Gastroesophageal sphincter (tissue), 4 donors: ENCODE measurements around the gene SPRR5. TPM values are rescaled to one million over a fixed set of nuclear protein-coding genes. Genes with fewer than 3 reads are reported as not detected.

ENCODE experiments used
- ATAC-seq: fragments of 150-250 bp; one replicate; pipeline ENCODE4 v1.9.1; 2016; ENCODE audit warnings: mild to moderate bottlenecking, moderate library complexity
- H3K27ac ChIP-seq, 4 donors: fragments of 200-600 bp; sonication (generic) in 3 of 4; 1 replicate in 3 of 4; 2 replicates in 1 of 4; pipeline ENCODE4 v1.5.1; 2016 to 2019
- H3K27me3 ChIP-seq: fragments of 200-600 bp; sonication (generic); one replicate; pipeline ENCODE4 v1.5.1; 2019
- H3K36me3 ChIP-seq, 2 donors: fragments of 200-600 bp; sonication (generic); one replicate each; pipeline ENCODE4 v1.5.1; 2019; ENCODE audit warnings: control low read depth in 1 of 2
- H3K4me1 ChIP-seq, 3 donors: fragments of 200-600 bp; sonication (generic); 1 replicate in 2 of 3; 2 replicates in 1 of 3; pipeline ENCODE4 v1.5.1; 2016 to 2019; ENCODE audit warnings: control low read depth in 2 of 3
- H3K4me3 ChIP-seq, 2 donors: fragments of 200-600 bp; sonication (generic); one replicate each; pipeline ENCODE4 v1.5.1; 2019; ENCODE audit warnings: mild to moderate bottlenecking in 1 of 2, moderate library complexity in 1 of 2
- H3K9me3 ChIP-seq, 3 donors: fragments of 200-600 bp; sonication (generic); one replicate each; pipeline ENCODE4 v1.5.1; 2017 to 2019; ENCODE audit warnings: control low read depth in 2 of 3
- EP300 ChIP-seq: sonication (generic); formaldehyde crosslinking; IDR thresholded peaks from one replicate; pipeline ENCODE4 v1.6.1; 2017; ENCODE audit warnings: antibody characterized with exemption, mild to moderate bottlenecking
- POLR2A ChIP-seq, 2 donors: fragments of 450-650 bp; IDR thresholded peaks; one replicate each; pipeline ENCODE4 v1.6.1; 2017; ENCODE audit warnings: antibody characterized with exemption in 2 of 2, mild to moderate bottlenecking in 2 of 2, moderate library complexity in 1 of 2
- POLR2AphosphoS5 ChIP-seq: sonication (generic); formaldehyde crosslinking; IDR thresholded peaks from one replicate; pipeline ENCODE4 v1.6.1; 2017; ENCODE audit warnings: antibody characterized with exemption
- WGBS, 2 donors: methylation state at CpG; one replicate each; pipeline ENCODE4 v1.1.5; 2018; ENCODE audit warnings: low coverage in 1 of 2; 5-methylcytosine and 5-hydroxymethylcytosine counted together
- total RNA-seq, 4 donors: library from RNA; depleted of rRNA; stranded (reverse); fragments of >200 nt; gene quantifications; one replicate each; pipeline ENCODE4 v1.1.0, GENCODE V29; 2016
- TF ChIP-seq, protein P1 (sequence below), 4 experiments: fragments of 200-600 bp in 2 of 4; fragments of 450-650 bp in 2 of 4; sonication (generic) in 1 of 4; IDR thresholded peaks; one replicate each; pipeline ENCODE4 v1.5.1; 2017 to 2019; ENCODE audit warnings: antibody characterized with exemption in 4 of 4, mild to moderate bottlenecking in 2 of 4, moderate library complexity in 2 of 4

Gene SPRR5
- total RNA-seq, 4 donors from 2014 or later: not detected

DNA sequence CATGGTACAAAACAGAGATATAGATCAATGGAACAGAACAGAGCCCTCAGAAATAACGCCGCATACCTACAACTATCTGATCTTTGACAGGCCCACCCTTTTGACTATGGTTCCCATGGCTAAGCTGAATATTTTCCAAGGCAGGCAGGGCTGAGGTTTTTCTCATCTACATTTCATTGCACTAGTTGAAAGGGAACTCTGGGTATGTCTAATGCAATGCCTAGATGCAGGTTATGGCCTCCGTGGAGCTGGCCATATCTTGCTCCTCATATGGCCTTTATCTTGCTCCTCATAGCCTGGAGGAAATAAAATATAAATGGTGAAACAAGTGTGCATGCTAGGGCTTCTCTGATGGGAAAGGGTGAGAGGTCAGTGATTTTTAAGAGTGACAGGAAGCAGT is 10.6 kb downstream of the SPRR5 start:
- no peaks in the 10 kb centered on the region for H3K9me3 ChIP-seq
- H3K4me1 ChIP-seq: no peaks in the 10 kb centered on the region
- ATAC-seq: no peak
- H3K27me3 ChIP-seq: no peaks in the 10 kb centered on the region
- no peak overlapping the region for H3K4me3 ChIP-seq
- WGBS, 2 donors: 78 to 80% methylated on average over 3 of the region's 3 CpGs
- no peak overlapping the region for H3K27ac ChIP-seq
- TF ChIP-seq, protein P1, sequence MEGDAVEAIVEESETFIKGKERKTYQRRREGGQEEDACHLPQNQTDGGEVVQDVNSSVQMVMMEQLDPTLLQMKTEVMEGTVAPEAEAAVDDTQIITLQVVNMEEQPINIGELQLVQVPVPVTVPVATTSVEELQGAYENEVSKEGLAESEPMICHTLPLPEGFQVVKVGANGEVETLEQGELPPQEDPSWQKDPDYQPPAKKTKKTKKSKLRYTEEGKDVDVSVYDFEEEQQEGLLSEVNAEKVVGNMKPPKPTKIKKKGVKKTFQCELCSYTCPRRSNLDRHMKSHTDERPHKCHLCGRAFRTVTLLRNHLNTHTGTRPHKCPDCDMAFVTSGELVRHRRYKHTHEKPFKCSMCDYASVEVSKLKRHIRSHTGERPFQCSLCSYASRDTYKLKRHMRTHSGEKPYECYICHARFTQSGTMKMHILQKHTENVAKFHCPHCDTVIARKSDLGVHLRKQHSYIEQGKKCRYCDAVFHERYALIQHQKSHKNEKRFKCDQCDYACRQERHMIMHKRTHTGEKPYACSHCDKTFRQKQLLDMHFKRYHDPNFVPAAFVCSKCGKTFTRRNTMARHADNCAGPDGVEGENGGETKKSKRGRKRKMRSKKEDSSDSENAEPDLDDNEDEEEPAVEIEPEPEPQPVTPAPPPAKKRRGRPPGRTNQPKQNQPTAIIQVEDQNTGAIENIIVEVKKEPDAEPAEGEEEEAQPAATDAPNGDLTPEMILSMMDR (IDR thresholded peaks at IDR 0.05): no peak
- no peak for TF ChIP-seq POLR2A (IDR thresholded peaks at IDR 0.05)
- TF ChIP-seq EP300: no peak
- no peak for TF ChIP-seq POLR2AphosphoS5
- H3K36me3 ChIP-seq: no peaks in the 10 kb centered on the region

DNA sequence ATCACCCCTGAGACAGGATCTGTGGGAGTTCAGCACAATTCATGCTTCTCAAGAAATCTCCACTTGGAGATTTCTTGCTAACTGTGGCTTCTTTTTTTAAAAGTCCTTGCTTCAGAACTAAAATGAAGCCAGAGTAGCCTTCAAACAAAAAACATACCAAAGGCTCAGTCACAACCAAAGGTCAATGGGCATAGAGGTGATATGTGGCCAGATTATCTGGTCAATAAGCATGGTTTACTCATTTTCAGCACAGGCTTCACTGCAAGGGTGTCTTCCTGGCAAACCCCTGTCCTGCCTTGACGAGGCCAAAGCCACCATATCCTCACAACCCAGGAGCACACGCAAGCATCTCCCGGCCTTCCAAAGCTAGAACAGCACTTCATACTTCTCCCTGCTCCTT is 12.3 kb downstream of the SPRR5 start:
- 80 to 83% methylated on average over 2 to 3 of the region's 3 CpGs for WGBS, 2 donors
- no peaks in the 10 kb centered on the region for H3K9me3 ChIP-seq
- ATAC-seq: no peak

DNA sequence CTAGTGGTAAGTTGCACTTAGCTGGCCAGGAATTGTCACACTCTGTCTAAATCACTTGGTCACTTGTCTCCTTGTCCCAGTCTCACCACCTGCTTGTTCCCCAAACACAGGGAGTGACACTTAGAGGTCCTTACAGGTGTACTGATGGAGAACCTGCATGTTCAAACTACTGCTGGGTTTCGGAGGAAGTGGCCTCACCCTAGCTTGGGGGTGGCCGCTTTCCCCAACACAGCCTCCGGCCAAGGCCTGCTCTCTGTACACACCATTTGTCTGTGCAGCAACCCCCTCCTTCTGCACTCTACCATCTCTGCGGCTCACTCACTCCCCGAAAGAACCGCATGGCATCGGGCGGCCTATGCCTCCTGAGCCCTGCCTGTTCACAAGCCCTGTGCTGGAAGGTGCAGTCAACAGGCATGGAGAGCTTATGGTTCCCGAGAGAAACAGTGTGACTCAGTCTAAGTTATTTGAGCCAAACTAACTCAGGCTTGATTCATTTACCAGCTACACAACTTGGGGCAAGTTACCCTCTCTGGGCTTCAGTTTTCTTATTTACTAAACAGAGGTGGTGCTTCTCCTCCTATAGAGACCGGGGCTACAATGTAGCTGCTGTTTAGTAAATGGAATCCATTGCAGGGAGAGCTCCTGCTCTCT is 12.9 kb downstream of the SPRR5 start:
- no peaks in the 10 kb centered on the region for H3K27me3 ChIP-seq
- TF ChIP-seq POLR2A (IDR thresholded peaks at IDR 0.05): no peak
- TF ChIP-seq POLR2AphosphoS5: no peak
- TF ChIP-seq, protein P1 (IDR thresholded peaks at IDR 0.05): no peak
- no peak for TF ChIP-seq EP300
- WGBS, 2 donors: 91 to 100% methylated on average over 1 to 6 of the region's 10 CpGs
- H3K27ac ChIP-seq: no peak overlapping the region
- no peak for ATAC-seq
- no peak overlapping the region for H3K4me3 ChIP-seq
- no peaks in the 10 kb centered on the region for H3K4me1 ChIP-seq
- no peaks in the 10 kb centered on the region for H3K9me3 ChIP-seq
- no peaks in the 10 kb centered on the region for H3K36me3 ChIP-seq

More for the DNA sequence above, 12.3 kb downstream of the SPRR5 start:
- Histone ChIP-seq H3K4me1 (no peaks in the 10 kb centered on the region), H3K4me3 (no peak overlapping the region), H3K27ac (no peak overlapping the region), H3K27me3 (no peaks in the 10 kb centered on the region), H3K36me3 (no peaks in the 10 kb centered on the region)
- TF ChIP-seq POLR2AphosphoS5 (no peak), POLR2A (IDR thresholded peaks at IDR 0.05) (no peak), EP300 (no peak)
- TF ChIP-seq, protein P1 (IDR thresholded peaks at IDR 0.05): no peak

DNA sequence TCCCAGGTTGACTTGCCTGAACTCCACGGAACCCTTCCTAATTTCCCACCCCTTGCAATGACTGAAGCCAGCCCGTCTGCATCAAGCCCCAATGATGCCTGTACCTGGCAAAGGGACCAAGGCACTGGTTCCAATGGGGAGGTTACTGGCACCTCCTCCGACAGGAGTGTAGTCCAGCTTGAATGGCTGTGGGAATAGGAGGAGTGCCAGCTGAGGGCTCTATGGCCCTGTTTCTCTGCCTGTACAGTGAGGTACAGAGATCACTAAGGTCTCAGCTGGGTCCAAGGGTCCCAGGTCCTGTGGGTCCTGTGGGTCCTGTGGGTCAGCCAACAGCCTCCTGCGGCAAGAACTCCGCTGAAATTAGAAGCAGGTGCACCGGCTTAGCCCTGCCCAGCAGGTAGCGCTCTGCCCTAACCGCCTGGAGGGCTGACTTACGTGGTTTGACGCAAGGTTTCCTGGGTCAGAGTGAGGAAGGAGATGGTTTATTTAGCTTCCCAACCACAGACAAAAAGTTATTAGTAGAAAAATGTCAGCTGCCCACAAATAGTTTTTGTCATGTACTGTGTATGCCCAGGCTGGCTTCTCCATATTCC is 13.5 kb downstream of the SPRR5 start:
- TF ChIP-seq POLR2A (IDR thresholded peaks at IDR 0.05) (no peak), EP300 (no peak), POLR2AphosphoS5 (no peak)
- TF ChIP-seq, protein P1 (IDR thresholded peaks at IDR 0.05): no peak
- Histone ChIP-seq H3K9me3 (no peaks in the 10 kb centered on the region), H3K27me3 (no peaks in the 10 kb centered on the region), H3K27ac (no peak overlapping the region), H3K4me3 (no peak overlapping the region), H3K4me1 (no peaks in the 10 kb centered on the region), H3K36me3 (no peaks in the 10 kb centered on the region)
- ATAC-seq: no peak
- 63 to 65% methylated on average over 3 to 5 of the region's 10 CpGs for WGBS, 2 donors
